HG03066 (cell line): Measurements from ENCODE around the gene RMRP.
"Not testable (repeated sequence)": the region's sequence is repeated elsewhere in the genome, so short reads cannot be mapped to it uniquely, and the experiment has no call there.

Experiments used
- ATAC-seq: cut with Tn5 transposase; IDR thresholded peaks from one replicate; pipeline ENCODE4 v1.9.1; 2021; ENCODE audit warnings: low read depth; ENCODE audit not compliant: unreplicated experiment

Gene RMRP

DNA sequence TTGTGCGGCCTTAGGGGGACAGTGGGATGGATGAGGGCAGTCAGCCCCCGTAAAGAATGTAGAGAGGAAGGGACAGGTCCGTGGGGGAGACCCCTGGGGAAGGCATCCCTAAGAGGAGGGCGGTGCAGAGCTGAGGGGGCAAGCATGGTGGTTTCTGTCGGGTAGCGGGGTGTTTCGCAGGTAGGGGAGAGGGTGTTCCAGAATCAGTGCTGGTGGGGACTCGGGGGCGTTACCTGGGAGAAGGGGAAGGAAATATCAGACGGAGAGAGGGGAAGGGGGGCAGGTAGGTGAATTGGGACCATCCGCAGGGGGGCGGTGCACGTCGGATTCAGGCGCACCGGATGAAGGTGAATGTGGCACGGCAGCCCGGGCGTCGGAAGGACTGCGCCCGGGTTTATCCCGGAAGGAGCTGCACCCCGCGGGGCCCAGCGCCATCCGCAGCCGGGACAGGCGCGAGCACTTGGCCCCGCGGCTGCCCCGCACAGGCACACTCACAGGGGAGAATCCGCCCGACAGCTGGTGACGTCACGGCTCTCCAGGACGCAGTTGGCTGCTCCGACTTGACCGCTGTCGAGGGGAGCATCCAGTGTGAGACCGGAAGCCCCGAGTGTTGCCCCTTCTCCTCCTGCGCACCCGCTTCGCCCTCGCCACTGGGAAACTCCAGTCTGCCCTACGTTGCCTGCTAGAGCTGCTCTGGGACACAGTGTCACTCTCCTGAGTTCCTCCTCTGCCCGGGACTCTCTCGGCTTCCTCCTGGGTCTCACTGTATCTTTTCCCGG is 40.9 kb downstream of the RMRP start:
- peak; percentile 44 for ATAC-seq

GRCh38 chr9:35615981-35616680 is 41.7 kb downstream of the RMRP start:
- no peak for ATAC-seq

GRCh38 chr9:35612843-35613242 is 45.0 kb downstream of the RMRP start:
- ATAC-seq: no peak

- ATAC-seq: not testable (repeated sequence)
Observed at GRCh38 chr9:35612066-35612465, 45.8 kb downstream of the RMRP start.

GRCh38 chr9:35611230-35611797 is 46.5 kb downstream of the RMRP start:
- ATAC-seq: no peak

DNA sequence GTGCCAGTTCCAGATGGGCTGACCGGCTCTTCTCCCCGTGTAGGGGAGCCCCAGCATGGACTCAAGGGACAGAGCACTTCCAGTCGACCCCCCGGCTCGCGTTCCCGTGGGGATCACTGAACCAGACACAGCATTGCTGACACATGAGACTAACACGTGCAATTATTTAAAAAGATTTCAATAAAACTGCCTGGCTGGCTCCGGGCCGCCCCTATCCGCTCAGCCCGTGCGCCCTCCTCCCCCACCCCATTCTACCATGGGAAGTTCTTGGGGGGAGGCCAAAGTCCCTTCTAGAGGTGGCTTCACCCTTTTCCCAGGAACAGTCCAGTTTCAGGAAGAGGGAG is 48.0 kb downstream of the RMRP start:
- ATAC-seq: no peak

DNA sequence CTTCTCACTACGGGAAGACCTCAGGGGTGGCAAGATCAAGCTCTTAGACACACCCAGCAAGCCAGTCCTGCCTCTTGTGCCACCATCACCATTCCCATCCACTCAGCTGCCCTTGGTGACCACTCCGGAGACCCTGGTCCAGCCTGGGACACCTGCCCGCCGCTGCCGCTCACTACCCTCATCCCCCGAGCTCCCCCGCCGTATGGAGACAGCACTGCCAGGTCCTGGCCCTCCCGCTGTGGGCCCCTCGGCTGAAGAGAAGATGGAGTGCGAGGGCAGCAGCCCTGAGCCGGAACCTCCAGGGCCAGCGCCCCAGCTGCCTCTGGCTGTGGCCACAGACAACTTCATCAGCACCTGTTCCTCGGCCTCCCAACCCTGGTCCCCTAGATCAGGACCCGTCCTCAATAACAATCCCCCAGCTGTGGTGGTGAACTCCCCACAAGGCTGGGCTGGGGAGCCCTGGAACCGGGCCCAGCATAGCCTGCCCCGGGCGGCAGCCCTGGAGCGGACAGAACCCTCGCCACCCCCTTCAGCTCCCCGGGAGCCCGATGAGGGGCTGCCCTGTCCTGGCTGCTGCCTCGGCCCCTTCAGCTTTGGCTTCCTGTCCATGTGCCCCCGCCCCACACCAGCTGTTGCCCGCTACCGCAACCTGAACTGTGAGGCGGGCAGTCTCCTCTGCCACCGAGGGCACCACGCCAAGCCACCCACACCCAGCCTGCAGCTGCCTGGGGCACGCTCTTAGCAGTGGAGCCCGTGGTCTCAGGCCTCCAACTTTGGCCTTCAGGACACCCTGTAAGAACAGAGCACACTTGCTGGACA is 48.6 kb downstream of the RMRP start:
- no peak for ATAC-seq

- ATAC-seq: no peak
Observed at GRCh38 chr9:35608221-35608620, 49.6 kb downstream of the RMRP start.
